Fibroblast of the aortic adventitia (primary cell): ENCODE measurements around the gene RESP18. TPM values are rescaled to one million over a fixed set of nuclear protein-coding genes. Genes with fewer than 3 reads are reported as not detected.
A peak's percentile ranks its signal among the peaks of the same experiment; 100 is the strongest.

ENCODE experiments used
- DNase-seq: peaks from one replicate; pipeline ENCODE4 v3.0.0-alpha.2; 2010; ENCODE audit warnings: low read depth
- H3K4me3 ChIP-seq: 2 replicates; pipeline ENCODE4 v1.5.1; 2011; ENCODE audit warnings: low read depth, mild to moderate bottlenecking, control low read depth, low read length, moderate library complexity
- total RNA-seq: library from RNA; depleted of rRNA; stranded (reverse); fragments of >200 nt; gene quantifications from 2 replicates; pipeline ENCODE4 v1.2.3, GENCODE V29; 2012; ENCODE audit warnings: low replicate concordance
- TF ChIP-seq, protein P1 (sequence below): IDR thresholded peaks from 2 replicates; pipeline ENCODE4 v1.5.1; 2011; ENCODE audit warnings: mild to moderate bottlenecking, low read length, control low read depth, inconsistent platforms; ENCODE audit not compliant: insufficient read depth

The RESP18 gene
- total RNA-seq, 1 donor, result not detected

DNA sequence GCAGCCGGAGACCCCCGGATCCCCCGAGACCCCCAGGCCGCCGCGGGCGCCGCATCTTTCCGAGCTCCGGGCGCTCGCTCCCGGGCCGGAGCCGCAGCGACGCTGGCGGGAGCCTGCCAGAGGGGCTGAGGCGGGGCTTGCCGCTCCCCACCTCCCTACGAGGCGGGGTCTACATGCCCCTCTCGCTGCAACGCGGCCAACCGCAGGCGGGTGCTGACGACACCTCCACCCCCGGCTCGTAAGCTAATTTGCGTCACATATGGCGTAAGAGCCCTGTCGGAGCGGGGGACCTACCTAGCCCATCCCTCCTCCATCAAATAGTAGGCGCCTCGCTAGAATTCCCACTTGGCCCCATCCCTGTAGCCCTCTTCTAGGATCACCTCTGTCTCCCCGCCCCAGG, 23.3 kb downstream of the RESP18 start, which contains the start of gene PTPRN:
Gene PTPRN (minus strand): TSS at position 124 of the 400 bp plus-strand sequence. CDS start 69 bp downstream, at position 55.
- TF ChIP-seq, protein P1, sequence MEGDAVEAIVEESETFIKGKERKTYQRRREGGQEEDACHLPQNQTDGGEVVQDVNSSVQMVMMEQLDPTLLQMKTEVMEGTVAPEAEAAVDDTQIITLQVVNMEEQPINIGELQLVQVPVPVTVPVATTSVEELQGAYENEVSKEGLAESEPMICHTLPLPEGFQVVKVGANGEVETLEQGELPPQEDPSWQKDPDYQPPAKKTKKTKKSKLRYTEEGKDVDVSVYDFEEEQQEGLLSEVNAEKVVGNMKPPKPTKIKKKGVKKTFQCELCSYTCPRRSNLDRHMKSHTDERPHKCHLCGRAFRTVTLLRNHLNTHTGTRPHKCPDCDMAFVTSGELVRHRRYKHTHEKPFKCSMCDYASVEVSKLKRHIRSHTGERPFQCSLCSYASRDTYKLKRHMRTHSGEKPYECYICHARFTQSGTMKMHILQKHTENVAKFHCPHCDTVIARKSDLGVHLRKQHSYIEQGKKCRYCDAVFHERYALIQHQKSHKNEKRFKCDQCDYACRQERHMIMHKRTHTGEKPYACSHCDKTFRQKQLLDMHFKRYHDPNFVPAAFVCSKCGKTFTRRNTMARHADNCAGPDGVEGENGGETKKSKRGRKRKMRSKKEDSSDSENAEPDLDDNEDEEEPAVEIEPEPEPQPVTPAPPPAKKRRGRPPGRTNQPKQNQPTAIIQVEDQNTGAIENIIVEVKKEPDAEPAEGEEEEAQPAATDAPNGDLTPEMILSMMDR, result no peak
- peak within 1 kb of the TSS; percentile 38 for H3K4me3 ChIP-seq
- peak; percentile 38 for DNase-seq

GRCh38 chr2:219308142-219309101, 24.1 kb downstream of the RESP18 start:
- peak; percentile 62 for DNase-seq
- peak overlapping the region; percentile 38 for H3K4me3 ChIP-seq

GRCh38 chr2:219306047-219306446, 26.5 kb downstream of the RESP18 start:
- no peak overlapping the region for H3K4me3 ChIP-seq
- no peak for DNase-seq
- TF ChIP-seq, protein P1, result no peak

More at GRCh38 chr2:219308142-219309101, 24.1 kb downstream of the RESP18 start:
- TF ChIP-seq, protein P1, result no peak

DNA sequence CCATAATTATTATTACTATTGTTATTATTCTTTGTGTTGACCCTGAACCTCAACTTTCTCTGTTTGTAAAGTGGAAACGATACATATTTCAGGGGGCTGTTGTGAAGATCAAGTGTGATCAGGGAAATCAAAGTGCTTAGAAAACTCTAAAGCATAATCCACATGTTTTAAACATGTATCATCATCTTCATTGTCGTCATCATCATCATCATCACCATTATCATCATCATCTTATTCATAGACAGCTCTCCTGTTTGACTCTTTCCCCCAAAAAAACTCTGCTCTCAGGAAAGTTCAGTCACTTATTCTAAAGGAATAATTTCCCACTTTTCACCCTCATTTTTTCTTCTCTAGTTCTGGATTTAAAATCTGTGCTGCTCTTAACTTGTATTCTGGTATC, 28.3 kb downstream of the RESP18 start:
- TF ChIP-seq, protein P1, result no peak
- DNase-seq, result no peak
- no peak overlapping the region for H3K4me3 ChIP-seq

GRCh38 chr2:219302412-219302968, 30.1 kb downstream of the RESP18 start:
- H3K4me3 ChIP-seq, result no peak overlapping the region
- no peak for DNase-seq
- TF ChIP-seq, protein P1, result no peak

GRCh38 chr2:219300022-219300421, 32.5 kb downstream of the RESP18 start:
- DNase-seq, result no peak
- H3K4me3 ChIP-seq, result no peak overlapping the region
- TF ChIP-seq, protein P1, result no peak
